ENCODE measurements around the gene TXNDC16. TPM values are rescaled to one million over a fixed set of nuclear protein-coding genes. Genes with fewer than 3 reads are reported as not detected.
A peak's percentile ranks its signal among the peaks of the same experiment; 100 is the strongest.
"Not testable (repeated sequence)": the region's sequence is repeated elsewhere in the genome, so short reads cannot be mapped to it uniquely, and the experiment has no call there.

Gene TXNDC16
- polyA plus RNA-seq, 3 donors, result 2.6 to 4.1 (median 3.8) TPM

DNA sequence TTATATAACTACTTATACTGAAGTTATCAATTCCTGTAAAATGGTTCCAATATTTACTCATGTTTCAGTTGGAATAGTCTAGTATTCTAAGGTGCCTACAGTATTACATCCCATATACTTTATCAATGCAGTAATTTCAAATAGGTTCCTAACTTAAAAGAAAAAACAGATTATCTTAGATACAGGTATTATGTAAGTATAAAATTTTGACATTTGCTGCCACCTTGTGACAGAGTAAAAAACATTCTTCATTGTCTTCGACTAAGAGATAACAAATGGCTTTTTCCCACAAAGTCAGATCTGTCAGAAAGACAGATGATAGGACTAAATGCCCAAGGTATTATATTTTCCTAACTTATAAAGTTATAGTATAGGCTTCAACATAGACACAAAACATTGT lies 78.7 kb downstream of the TXNDC16 start:
- H3K27me3 ChIP-seq (ENCODE audit: control insufficient read depth in 2 of 2, insufficient read depth in 2 of 2, low read length in 2 of 2), result no peaks in the 10 kb centered on the region
- TF ChIP-seq, protein P1, sequence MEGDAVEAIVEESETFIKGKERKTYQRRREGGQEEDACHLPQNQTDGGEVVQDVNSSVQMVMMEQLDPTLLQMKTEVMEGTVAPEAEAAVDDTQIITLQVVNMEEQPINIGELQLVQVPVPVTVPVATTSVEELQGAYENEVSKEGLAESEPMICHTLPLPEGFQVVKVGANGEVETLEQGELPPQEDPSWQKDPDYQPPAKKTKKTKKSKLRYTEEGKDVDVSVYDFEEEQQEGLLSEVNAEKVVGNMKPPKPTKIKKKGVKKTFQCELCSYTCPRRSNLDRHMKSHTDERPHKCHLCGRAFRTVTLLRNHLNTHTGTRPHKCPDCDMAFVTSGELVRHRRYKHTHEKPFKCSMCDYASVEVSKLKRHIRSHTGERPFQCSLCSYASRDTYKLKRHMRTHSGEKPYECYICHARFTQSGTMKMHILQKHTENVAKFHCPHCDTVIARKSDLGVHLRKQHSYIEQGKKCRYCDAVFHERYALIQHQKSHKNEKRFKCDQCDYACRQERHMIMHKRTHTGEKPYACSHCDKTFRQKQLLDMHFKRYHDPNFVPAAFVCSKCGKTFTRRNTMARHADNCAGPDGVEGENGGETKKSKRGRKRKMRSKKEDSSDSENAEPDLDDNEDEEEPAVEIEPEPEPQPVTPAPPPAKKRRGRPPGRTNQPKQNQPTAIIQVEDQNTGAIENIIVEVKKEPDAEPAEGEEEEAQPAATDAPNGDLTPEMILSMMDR (IDR thresholded peaks at IDR 0.05), result peak; percentile 62
- H3K36me3 Mint-ChIP-seq, result peaks cover 21 to 25% of the 10 kb centered on the region in 2 donors
- H3K27ac Mint-ChIP-seq, result no peak overlapping the region
- H3K4me2 ChIP-seq (replicated peaks; ENCODE audit: extremely low read depth, low read length, poor library complexity, severe bottlenecking), result no peak overlapping the region
- H3K79me2 ChIP-seq (ENCODE audit: insufficient read depth, low read length), result no peaks in the 10 kb centered on the region
- H3K4me3 Mint-ChIP-seq, result no peak overlapping the region
- intact Hi-C loops (cut with micrococcal nuclease), result loop anchor here in 1 of 2 donors (5.0 kb wide), 1 partner anchor 176 kb away; no protein-coding TSS in a partner anchor
- no peak overlapping the region for H3K27ac ChIP-seq (ENCODE audit: low read depth in 1 of 2, low read length in 2 of 2)
- peaks cover 0 to 12% (median 4%) of the 10 kb centered on the region in 7 donors for H3K9me3 Mint-ChIP-seq
- no peaks in the 10 kb centered on the region for H3K36me3 ChIP-seq (replicated peaks in 1 of 2; ENCODE audit: control insufficient read depth in 1 of 2, insufficient read depth in 2 of 2, low read length in 2 of 2)
- H3K4me1 Mint-ChIP-seq, result peaks cover 2% of the 10 kb centered on the region
- no peaks in the 10 kb centered on the region for H4K20me1 ChIP-seq (ENCODE audit: insufficient read depth, low read length)
- peaks cover 0 to 4% (median 2%) of the 10 kb centered on the region in 3 donors for H3K27me3 Mint-ChIP-seq (ENCODE audit: low read depth in 3 of 3)
- H3K4me3 ChIP-seq (replicated peaks in 1 of 3; ENCODE audit: low read depth in 2 of 3, low read length in 3 of 3), result no peak overlapping the region
- no peaks in the 10 kb centered on the region for H3K4me1 ChIP-seq (ENCODE audit: control insufficient read depth in 1 of 2, insufficient read depth in 2 of 2, low read length in 2 of 2)
- no peak overlapping the region for H3K9ac ChIP-seq (ENCODE audit: insufficient read depth, low read length, poor library complexity, severe bottlenecking)
- no peaks in the 10 kb centered on the region for H3K9me3 ChIP-seq (replicated peaks in 1 of 2; ENCODE audit: control insufficient read depth in 1 of 2, insufficient read depth in 1 of 2, low read length in 2 of 2)
- DNase-seq, result peak; percentile 15 to 52 (median 36)
- WGBS (ENCODE audit: insufficient coverage), result no CpG with 5 or more reads among the region's 1 CpG
- H2AFZ ChIP-seq (ENCODE audit: insufficient read depth, low read depth, low read length, poor library complexity, severe bottlenecking), result no peak overlapping the region

DNA sequence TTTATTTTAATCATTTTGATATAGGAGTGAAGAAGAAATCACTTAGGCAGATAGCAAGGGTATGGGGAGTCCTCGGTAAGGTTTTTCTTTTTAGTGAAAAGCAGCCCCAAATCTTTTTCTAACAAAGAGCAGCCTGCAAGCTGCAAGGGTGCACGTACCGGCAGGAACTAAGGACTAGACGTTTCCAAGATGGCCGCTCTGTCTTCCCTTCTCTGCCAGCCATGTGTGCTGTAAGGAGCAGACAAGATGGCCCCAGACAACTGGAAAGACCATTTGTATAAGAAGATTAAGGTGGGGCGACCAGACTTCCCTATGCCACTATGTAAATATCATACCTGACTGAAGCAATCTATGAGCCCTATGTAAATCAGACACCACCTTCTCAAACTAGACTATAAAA lies 79.6 kb downstream of the TXNDC16 start:
- peaks cover 0 to 12% (median 4%) of the 10 kb centered on the region in 7 donors for H3K9me3 Mint-ChIP-seq
- H3K27ac Mint-ChIP-seq, result no peak overlapping the region
- H3K36me3 Mint-ChIP-seq, result peaks cover 21 to 27% of the 10 kb centered on the region in 2 donors
- H3K27me3 ChIP-seq (ENCODE audit: control insufficient read depth in 2 of 2, insufficient read depth in 2 of 2, low read length in 2 of 2), result no peaks in the 10 kb centered on the region
- no peak overlapping the region for H3K9ac ChIP-seq (ENCODE audit: insufficient read depth, low read length, poor library complexity, severe bottlenecking)
- H3K27me3 Mint-ChIP-seq (ENCODE audit: low read depth in 3 of 3), result peaks cover 0 to 4% (median 2%) of the 10 kb centered on the region in 3 donors
- no peak overlapping the region for H2AFZ ChIP-seq (ENCODE audit: insufficient read depth, low read depth, low read length, poor library complexity, severe bottlenecking)
- H3K4me3 Mint-ChIP-seq, result no peak overlapping the region
- H3K79me2 ChIP-seq (ENCODE audit: insufficient read depth, low read length), result no peaks in the 10 kb centered on the region
- no peak overlapping the region for H3K4me3 ChIP-seq (replicated peaks in 1 of 3; ENCODE audit: low read depth in 2 of 3, low read length in 3 of 3)
- 100% methylated on average over 2 of the region's 6 CpGs for WGBS (ENCODE audit: insufficient coverage)
- H3K9me3 ChIP-seq (replicated peaks in 1 of 2; ENCODE audit: control insufficient read depth in 1 of 2, insufficient read depth in 1 of 2, low read length in 2 of 2), result no peaks in the 10 kb centered on the region
- H4K20me1 ChIP-seq (ENCODE audit: insufficient read depth, low read length), result no peaks in the 10 kb centered on the region
- H3K4me2 ChIP-seq (replicated peaks; ENCODE audit: extremely low read depth, low read length, poor library complexity, severe bottlenecking), result no peak overlapping the region
- TF ChIP-seq, protein P1 (IDR thresholded peaks at IDR 0.05), result no peak
- intact Hi-C loops (cut with micrococcal nuclease), result loop anchor here in 1 of 2 donors (5.0 kb wide), 1 partner anchor 175 kb away; no protein-coding TSS in a partner anchor
- no peak for DNase-seq
- no peaks in the 10 kb centered on the region for H3K36me3 ChIP-seq (replicated peaks in 1 of 2; ENCODE audit: control insufficient read depth in 1 of 2, insufficient read depth in 2 of 2, low read length in 2 of 2)
- no peaks in the 10 kb centered on the region for H3K4me1 Mint-ChIP-seq
- H3K4me1 ChIP-seq (ENCODE audit: control insufficient read depth in 1 of 2, insufficient read depth in 2 of 2, low read length in 2 of 2), result no peaks in the 10 kb centered on the region
- H3K27ac ChIP-seq (ENCODE audit: low read depth in 1 of 2, low read length in 2 of 2), result no peak overlapping the region

DNA sequence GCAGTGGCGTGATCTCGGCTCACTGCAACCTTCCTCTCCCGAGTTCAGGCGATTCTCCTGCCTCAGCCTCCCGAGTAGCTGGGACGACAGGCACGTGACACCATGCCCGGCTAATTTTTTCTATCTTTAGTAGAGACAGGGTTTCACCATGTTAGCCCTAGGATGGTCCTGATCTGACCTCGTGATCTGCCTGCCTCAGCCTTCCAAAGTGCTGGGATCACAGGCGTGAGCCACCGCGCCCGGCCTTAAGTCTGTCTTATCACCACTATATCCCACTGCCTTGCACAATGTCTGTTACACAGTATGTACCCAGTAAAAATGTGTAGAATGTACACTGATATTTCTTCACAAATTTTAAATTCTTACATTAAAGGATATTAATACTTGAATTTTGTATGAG lies 80.1 kb downstream of the TXNDC16 start:
- H3K4me1 ChIP-seq (ENCODE audit: control insufficient read depth in 1 of 2, insufficient read depth in 2 of 2, low read length in 2 of 2); H3K36me3 ChIP-seq (replicated peaks in 1 of 2; ENCODE audit: control insufficient read depth in 1 of 2, insufficient read depth in 2 of 2, low read length in 2 of 2); DNase-seq; H3K9me3 ChIP-seq (replicated peaks in 1 of 2; ENCODE audit: control insufficient read depth in 1 of 2, insufficient read depth in 1 of 2, low read length in 2 of 2); H3K4me1 Mint-ChIP-seq; H3K27me3 Mint-ChIP-seq (ENCODE audit: low read depth in 3 of 3); H3K79me2 ChIP-seq (ENCODE audit: insufficient read depth, low read length); H3K4me3 Mint-ChIP-seq; H3K27ac ChIP-seq (ENCODE audit: low read depth in 1 of 2, low read length in 2 of 2); H3K27ac Mint-ChIP-seq; H3K9ac ChIP-seq (ENCODE audit: insufficient read depth, low read length, poor library complexity, severe bottlenecking); H3K4me3 ChIP-seq (replicated peaks in 1 of 3; ENCODE audit: low read depth in 2 of 3, low read length in 3 of 3); H4K20me1 ChIP-seq (ENCODE audit: insufficient read depth, low read length); H3K4me2 ChIP-seq (replicated peaks; ENCODE audit: extremely low read depth, low read length, poor library complexity, severe bottlenecking); H3K27me3 ChIP-seq (ENCODE audit: control insufficient read depth in 2 of 2, insufficient read depth in 2 of 2, low read length in 2 of 2); H2AFZ ChIP-seq (ENCODE audit: insufficient read depth, low read depth, low read length, poor library complexity, severe bottlenecking): not testable (repeated sequence)
- Mint-ChIP-seq H3K36me3 (peaks cover 21 to 27% of the 10 kb centered on the region in 2 donors), H3K9me3 (peaks cover 0 to 11% (median 4%) of the 10 kb centered on the region in 7 donors)
- intact Hi-C loops (cut with micrococcal nuclease), result loop anchor here in 1 of 2 donors (5.0 kb wide), 1 partner anchor 175 kb away; no protein-coding TSS in a partner anchor
- WGBS (ENCODE audit: insufficient coverage), result 95% methylated on average over 7 of the region's 13 CpGs
